DMS 273 treated with DMSO at 0.1 percent for 48 hours (cell line): ENCODE data around the gene ADGRG3.
"Not testable (repeated sequence)": the region's sequence is repeated elsewhere in the genome, so short reads cannot be mapped to it uniquely, and the experiment has no call there.

Experiments used
- DNase-seq: peaks from one replicate; lab custom pipeline; 2025; lab: John Stamatoyannopoulos, UW

Gene ADGRG3

GRCh38 chr16:57697896-57698537 is 29.9 kb downstream of the ADGRG3 start:
- DNase-seq = no peak

GRCh38 chr16:57698812-57699405 is 30.8 kb downstream of the ADGRG3 start:
- no peak for DNase-seq

- no peak for DNase-seq
Observed at GRCh38 chr16:57699481-57699880, 31.4 kb downstream of the ADGRG3 start.

GRCh38 chr16:57699899-57700298 is 31.8 kb downstream of the ADGRG3 start:
- DNase-seq = no peak

GRCh38 chr16:57700781-57701551 is 32.9 kb downstream of the ADGRG3 start:
- no peak for DNase-seq

GRCh38 chr16:57701759-57702371 is 33.8 kb downstream of the ADGRG3 start:
- DNase-seq = no peak

GRCh38 chr16:57703416-57704010 is 35.4 kb downstream of the ADGRG3 start:
- no peak for DNase-seq

GRCh38 chr16:57704011-57704904 is 36.2 kb downstream of the ADGRG3 start:
- no peak for DNase-seq

- DNase-seq = no peak
Observed at GRCh38 chr16:57704905-57705852, 37.1 kb downstream of the ADGRG3 start.

GRCh38 chr16:57706717-57707116 is 38.6 kb downstream of the ADGRG3 start:
- DNase-seq = no peak

- DNase-seq = no peak
Observed at GRCh38 chr16:57707331-57707730, 39.2 kb downstream of the ADGRG3 start.

- no peak for DNase-seq
Observed at GRCh38 chr16:57708168-57708567, 40.1 kb downstream of the ADGRG3 start.

GRCh38 chr16:57709663-57710062 is 41.6 kb downstream of the ADGRG3 start:
- no peak for DNase-seq

- DNase-seq = peak; percentile 93
Observed at GRCh38 chr16:57711346-57711745, 43.2 kb downstream of the ADGRG3 start.

GRCh38 chr16:57711993-57712392 is 43.9 kb downstream of the ADGRG3 start:
- DNase-seq = peak; percentile 60

GRCh38 chr16:57712569-57712968 is 44.5 kb downstream of the ADGRG3 start:
- not testable (repeated sequence) for DNase-seq

GRCh38 chr16:57713596-57713995 is 45.5 kb downstream of the ADGRG3 start:
- no peak for DNase-seq

- DNase-seq = no peak
Observed at GRCh38 chr16:57714047-57714446, 45.9 kb downstream of the ADGRG3 start.

- DNase-seq = no peak
Observed at GRCh38 chr16:57720142-57720575, 52.1 kb downstream of the ADGRG3 start.
